Left forelimb (tissue), 1 donor: Measurements from ENCODE around the gene GALNT12.

Source experiments
- DNase-seq: peaks from one replicate; pipeline ENCODE4 v3.0.0-alpha.2; 2018; ENCODE audit warnings: low spot score

The GALNT12 gene

GRCh38 chr9:98833090-98833956 is 25.9 kb downstream of the GALNT12 start:
- DNase-seq = no peak

DNA sequence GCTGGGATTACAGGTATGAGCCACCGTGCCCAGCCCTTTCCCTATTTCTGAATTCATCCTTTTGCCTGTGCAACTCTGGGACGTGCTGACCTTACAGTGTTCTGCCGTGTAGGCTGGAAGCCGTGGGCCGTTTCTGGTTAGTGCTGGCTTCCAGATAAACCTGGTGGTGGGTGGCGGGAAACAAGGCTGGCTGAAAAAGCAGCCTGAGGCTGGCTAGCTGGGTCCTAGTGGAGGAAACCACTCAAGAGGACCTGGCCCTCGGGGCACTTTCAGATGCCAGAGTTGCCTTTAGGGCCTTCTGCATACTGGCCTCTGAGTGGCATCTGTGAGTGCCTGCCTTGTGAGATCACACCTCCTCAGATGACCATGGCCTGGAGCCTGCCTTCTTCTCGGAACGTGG is 26.9 kb downstream of the GALNT12 start:
- DNase-seq = no peak

DNA sequence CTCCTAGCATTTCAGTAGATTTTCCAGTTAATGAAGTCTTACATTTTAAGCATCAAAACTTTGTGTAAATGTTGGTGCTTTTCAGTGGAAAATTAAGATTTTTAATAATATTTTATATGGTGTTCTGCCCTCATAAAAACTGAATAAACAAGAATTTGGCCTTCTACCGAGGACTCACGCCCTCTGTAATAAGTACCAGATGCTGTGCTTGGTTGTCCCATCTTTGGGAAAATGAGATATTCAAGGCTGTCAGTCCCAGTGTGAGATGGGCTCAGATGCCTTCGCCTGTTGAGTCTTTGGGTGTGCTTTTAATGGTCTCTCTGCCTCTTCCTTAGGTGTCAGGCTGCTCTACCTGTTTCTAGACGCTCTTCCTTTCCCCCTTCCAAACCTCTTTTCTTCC is 28.7 kb downstream of the GALNT12 start:
- DNase-seq = no peak

DNA sequence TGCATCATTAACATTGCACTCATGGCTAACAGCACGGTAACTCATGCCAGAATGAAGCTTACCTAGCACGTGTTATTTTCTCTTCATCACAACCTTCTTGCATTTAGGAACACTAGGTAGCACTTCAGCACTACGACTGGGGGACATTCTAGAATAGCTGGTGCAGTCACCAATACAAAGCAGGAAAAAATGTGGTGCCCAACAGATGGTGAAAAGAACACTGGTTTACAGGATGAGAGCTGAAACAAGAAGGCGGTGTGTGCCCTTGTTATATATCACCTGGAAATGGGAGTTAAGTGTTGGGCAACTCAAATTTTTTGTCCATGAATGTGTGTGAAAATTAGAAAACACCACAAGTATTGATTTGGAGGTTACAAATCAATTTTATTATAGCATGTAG is 30.0 kb downstream of the GALNT12 start:
- DNase-seq = no peak

GRCh38 chr9:98838155-98838867 is 30.8 kb downstream of the GALNT12 start:
- no peak for DNase-seq

GRCh38 chr9:98838868-98839565 is 31.5 kb downstream of the GALNT12 start:
- no peak for DNase-seq

DNA sequence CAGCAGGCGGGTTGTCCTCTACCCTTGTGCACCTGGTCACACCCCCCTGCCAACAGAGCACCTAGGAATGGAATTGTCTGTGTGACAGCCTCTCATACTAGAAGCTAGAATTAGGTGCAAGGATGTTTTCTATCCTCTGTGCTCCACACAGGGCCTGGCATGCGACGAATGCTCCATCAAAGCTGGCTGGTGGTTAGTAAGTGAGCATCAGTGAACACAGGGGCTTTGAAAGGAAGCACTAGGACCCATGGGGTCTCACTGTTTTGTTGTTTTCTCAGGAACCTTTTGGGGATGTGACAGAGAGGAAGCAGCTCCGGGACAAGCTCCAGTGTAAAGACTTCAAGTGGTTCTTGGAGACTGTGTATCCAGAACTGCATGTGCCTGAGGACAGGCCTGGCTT is 32.3 kb downstream of the GALNT12 start:
- DNase-seq = no peak

DNA sequence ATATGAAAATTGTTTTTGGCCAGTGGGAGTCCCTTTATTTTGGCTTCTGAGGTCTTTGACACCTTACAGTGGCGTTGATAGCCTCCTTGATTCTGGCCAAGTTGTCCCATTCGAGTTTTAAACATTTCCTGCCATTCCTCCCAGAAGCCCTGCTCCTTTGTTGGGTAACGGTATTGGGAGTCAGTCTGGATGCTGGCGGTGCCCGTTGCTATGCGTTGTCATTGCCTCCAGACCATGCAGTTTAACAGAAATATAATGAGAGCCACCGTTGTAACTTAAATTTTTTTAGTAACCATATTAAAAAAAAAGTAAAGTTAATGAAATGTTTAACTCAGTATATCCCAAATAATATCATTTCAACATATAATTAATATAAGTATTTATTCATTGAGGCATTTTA is 35.0 kb downstream of the GALNT12 start:
- no peak for DNase-seq

DNA sequence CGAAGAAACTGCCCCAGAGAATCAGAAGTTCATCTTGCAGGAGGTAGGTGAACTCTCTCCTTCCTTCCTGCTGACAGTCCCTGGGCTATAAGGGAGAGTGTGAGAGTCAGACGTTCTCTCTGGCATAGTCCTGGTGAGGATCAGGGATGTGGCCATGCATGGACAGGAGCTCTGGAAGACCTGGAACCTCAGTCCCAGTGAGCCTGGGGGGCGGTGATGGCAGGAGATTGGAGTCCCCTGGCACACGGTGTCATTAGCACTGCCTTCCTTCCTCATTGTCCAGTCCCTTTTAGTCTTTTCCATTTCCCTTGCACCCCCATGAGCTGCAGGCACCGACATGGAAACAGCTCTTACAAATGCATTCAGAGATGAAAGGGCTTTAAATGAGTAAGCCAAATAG is 38.6 kb downstream of the GALNT12 start:
- DNase-seq = no peak

DNA sequence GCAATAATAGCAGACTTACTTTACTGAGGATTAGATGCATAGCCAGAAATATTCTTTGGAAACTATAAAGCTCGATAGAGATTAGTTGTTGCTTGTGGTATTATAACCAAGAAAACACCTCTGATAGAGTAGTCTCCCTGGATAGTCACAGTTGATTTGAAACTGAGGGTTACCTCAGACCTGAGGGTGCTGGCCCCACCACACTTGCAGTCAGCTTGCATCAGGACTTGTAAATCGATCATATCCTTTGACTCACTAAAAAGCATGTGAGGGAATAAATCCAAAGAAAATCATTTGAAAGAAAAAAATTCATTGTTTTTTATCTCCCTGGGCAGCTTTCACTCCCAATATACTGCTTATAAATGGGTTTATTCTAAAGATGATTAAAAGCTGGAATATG is 39.4 kb downstream of the GALNT12 start:
- no peak for DNase-seq

DNA sequence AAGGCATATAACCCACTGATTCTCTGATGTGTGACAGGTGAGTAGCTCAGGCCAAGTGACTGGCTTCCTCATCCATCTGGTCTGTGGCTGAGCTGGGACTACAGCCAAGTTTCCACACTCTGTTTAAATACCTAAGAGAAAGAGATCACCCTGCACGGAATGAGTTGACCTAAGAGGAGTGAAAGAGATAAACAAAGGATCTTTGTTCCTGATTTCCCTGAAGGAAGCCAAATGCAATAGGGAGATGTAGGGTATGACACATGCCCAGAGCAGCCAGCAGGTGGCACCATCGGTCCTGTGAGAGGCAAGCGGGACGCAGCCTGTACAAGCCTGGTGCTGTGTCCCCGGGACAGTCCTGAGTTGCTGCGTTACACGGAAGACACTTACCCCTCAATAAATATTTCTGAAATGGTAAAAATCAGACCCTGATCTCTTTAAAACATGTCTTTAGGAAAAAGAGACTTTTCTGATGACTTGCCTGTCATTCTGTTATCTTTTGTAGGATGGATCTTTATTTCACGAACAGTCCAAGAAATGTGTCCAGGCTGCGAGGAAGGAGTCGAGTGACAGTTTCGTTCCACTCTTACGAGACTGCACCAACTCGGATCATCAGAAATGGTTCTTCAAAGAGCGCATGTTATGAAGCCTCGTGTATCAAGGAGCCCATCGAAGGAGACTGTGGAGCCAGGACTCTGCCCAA is 41.1 kb downstream of the GALNT12 start:
- peak; percentile 86 for DNase-seq

DNA sequence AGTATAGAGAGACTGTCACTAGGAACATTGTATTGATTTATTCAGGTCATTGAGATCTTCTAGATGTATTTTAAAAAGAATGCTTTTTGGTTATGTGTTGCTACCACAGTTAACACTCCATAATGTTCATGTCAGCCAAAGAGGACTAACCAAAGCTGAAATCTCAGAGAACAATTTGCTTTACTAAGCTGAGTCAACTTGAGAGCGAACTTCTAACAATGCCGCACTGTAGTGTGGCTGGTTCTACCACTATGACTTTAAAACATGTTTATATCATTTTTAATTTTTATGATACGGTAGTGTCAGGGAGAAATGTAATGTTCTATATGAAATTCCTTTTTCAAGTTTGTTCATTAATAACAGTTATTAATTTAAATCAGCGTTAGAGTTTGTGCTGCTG is 42.1 kb downstream of the GALNT12 start:
- no peak for DNase-seq

- DNase-seq = no peak
Observed at GRCh38 chr9:98850851-98851729, 43.6 kb downstream of the GALNT12 start.

DNA sequence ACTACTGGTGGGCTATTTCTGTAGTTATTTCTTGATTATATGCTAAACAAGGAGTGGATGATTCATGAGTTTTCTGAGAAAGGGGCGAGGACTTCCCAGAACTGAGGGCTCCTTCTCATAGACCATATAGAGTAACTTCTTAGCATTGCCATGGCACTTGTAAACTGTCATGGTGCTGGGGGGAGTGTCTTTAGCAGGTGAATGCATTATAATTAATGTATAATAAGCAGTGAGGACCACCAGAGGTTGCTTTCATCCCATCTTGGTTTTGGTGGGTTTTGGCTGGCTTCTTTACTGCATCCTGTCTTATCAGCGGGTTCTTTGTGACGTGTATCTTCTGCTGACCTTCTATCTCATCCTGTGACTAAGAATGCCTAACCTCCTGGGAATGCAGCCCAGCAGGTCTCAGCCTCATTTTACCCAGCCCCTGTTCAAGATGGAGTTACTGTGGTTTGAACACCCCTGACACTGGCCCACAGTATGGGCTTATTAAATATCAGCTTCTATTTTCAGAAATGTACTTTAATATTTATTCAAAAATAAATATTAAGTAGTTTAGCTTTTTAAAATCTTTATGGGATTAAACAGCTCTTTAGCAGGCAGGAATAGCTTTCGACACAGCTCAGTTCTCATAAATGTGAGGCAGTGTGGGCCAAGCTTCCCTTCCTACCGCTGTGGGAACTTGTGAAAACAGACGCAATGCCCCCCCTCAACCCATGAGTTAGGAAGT is 44.4 kb downstream of the GALNT12 start:
- DNase-seq = no peak

GRCh38 chr9:98852460-98852734 is 44.9 kb downstream of the GALNT12 start:
- no peak for DNase-seq

- DNase-seq = no peak
Observed at GRCh38 chr9:98852961-98853360, 45.5 kb downstream of the GALNT12 start.

DNA sequence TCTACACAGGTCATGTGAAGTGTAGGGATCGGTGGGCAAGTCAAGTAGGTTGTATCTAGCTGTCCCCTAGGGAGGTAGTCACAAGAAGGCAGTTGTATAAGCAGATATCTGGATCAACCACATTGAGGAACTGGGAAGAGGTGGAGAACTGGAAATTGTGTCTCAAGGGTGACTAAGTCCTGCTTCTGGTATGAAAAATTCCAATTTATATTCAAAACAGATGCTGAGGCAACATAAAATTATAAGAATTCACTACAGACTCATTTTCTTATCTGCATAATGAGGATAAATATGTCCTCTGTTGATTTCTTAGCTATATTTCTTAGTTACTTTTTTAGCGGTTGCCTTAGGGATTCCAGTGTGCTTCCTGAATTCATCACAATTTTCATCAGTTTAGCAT is 46.8 kb downstream of the GALNT12 start:
- DNase-seq = no peak

DNA sequence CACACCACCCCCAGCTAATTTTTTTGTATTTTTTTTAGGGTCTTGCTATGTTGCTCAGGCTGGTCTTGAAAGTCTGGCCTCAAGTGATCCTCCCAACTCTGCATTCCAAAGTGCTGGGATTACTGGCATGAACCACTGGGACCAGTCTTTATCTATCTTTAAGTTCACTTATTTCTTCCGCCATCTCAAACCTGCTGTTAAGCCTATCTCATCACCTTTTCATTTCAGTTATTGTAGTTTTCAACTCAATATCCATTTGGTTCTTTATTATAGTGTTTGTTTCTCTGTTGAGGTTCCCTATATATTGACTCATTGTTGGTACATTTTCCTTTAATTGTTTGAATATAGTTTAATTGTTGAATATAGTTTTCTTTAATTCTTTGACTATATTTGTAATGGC is 48.1 kb downstream of the GALNT12 start:
- DNase-seq = no peak

- no peak for DNase-seq
Observed at GRCh38 chr9:98856982-98857381, 49.5 kb downstream of the GALNT12 start.

- DNase-seq = no peak
Observed at GRCh38 chr9:98859941-98860340, 52.5 kb downstream of the GALNT12 start.

DNA sequence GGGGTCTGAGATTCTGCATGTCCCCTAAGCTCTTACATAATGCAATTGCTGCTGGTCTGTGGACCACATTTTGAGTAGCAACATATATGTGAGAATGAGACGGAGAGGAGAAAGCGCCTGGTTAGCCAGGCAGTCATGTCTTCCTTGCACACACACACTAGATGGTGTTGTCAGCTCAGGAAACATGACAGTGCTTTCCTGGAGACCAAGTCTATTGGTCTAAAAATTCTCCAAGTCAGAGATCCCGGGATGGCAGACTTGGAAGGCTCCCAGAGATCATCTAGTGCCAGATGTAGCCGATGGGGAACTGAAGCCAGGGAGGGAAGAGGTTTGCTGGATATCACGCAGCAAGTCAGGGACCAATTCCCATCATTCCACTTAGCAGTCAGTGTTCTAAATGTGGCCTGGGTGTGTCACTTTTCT is 53.4 kb downstream of the GALNT12 start:
- DNase-seq = peak; percentile 81
